Measurements from ENCODE around the gene ALPK3. TPM values are rescaled to one million over a fixed set of nuclear protein-coding genes. Genes with fewer than 3 reads are reported as not detected.
"Not testable (repeated sequence)": the region's sequence is repeated elsewhere in the genome, so short reads cannot be mapped to it uniquely, and the experiment has no call there.

Gene ALPK3
- total RNA-seq, 1 experiment from 2014 or later, result 37.4 TPM

- peak; percentile 17 for DNase-seq (ENCODE audit: low read depth)
Observed at GRCh38 chr15:84871428-84871985, 54.4 kb downstream of the ALPK3 start.

DNA sequence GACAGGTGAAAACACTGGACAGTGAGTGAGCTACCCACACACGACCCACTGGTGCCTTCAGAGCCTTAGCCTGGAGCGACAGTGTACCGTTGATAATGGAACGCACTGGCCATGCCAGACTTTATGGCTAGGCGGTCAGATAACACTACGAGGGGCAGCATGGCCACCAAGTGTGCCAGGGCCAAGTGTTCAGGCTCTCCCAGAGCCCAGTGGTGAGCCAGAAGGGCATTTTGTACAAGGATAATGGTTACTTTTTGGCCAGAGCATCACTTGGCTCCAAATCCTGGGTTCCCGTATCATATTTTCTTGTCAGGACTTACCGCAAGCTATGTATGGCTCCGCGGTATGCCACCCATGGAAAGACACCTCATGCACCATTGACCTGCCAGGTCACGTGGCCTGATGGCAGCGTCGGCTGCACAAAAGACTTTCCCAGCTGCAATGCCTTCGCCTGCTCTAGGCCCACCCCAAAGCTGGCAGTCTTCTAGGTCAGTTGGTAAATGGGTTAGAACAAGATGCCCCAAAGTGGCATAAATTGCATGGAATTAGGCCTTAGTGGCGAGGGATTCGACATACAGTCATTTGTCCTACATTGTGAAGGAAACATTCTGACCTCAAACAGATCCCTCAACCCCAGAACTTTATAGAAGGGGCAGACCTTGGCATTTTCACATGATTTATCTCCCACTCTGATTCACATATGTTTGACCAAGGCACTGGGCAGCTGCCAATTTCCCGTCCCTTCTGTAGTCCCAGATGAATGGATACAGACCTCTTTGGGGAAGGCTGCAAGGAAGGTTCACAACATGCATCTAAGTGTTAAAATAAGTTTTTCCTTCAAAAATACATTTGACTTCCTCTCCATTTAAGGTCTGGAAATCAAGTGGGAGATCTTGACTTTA lies 55.1 kb downstream of the ALPK3 start:
- DNase-seq (ENCODE audit: low read depth), result peak; percentile 35

DNA sequence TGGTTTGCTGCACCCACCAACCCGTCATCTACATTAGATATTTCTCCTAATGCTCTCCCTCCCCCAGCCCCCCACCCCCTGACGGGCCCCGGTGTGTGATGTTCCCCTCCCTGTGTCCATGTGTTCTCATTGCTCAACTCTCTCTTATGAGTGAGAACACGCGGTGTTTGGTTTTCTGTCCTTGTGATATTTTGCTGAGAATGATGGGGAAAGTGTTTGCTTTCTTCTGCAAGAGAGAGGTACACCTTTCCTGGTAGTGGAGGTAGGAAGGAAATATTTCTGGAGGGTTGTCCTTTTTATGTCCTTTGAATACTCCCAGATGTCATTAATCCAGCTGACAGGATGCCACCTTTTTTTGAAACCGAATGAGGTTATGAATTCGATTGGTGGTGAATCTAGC lies 56.8 kb downstream of the ALPK3 start:
- no peak for DNase-seq (ENCODE audit: low read depth)

- no peak for DNase-seq (ENCODE audit: low read depth)
Observed at GRCh38 chr15:84874981-84875699, 58.0 kb downstream of the ALPK3 start.

DNA sequence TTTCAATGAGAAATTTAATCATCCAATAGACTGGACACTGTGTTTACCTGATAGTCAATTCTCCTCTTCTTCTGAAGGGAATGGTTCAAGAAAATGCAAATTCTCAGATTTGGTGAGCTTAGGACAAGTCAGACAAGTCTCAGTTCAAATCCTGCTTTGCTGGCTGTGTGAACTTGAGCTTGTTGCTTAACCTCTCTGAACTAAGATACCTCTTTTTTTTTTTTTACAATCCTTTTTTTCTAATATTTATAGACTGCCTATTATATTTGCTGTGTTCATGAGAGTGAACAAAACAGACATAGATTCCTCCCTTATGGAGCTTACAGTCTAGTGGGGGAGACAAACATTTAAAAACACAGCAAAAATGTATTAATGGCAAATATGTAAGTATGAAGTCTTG lies 59.1 kb downstream of the ALPK3 start:
- no peak for DNase-seq (ENCODE audit: low read depth)

GRCh38 chr15:84877701-84878100 lies 60.5 kb downstream of the ALPK3 start:
- DNase-seq (ENCODE audit: low read depth), result not testable (repeated sequence)

DNA sequence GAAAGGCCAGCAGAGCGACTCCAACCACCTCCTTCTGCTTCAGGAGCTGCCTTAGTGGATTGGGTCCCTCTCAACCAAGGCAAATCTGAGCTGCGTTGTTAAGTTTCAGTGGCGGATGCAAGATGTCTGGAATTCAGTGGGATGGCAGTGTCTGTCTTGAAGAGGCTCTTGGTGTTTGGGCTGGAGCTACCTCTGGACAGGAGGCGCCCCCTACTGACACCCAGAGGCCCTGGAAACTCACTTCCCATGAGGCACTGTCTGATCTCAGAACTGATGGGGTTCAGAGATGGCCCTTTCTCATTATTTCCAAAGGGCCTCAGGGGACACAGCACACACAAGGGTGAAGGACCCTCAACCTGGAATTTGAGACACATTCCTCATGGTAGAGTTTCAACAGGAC lies 61.3 kb downstream of the ALPK3 start:
- DNase-seq (ENCODE audit: low read depth), result peak; percentile 59

- no peak for DNase-seq (ENCODE audit: low read depth)
Observed at GRCh38 chr15:84879088-84879780, 62.1 kb downstream of the ALPK3 start.

- DNase-seq (ENCODE audit: low read depth), result no peak
Observed at GRCh38 chr15:84880007-84880406, 62.9 kb downstream of the ALPK3 start.

DNA sequence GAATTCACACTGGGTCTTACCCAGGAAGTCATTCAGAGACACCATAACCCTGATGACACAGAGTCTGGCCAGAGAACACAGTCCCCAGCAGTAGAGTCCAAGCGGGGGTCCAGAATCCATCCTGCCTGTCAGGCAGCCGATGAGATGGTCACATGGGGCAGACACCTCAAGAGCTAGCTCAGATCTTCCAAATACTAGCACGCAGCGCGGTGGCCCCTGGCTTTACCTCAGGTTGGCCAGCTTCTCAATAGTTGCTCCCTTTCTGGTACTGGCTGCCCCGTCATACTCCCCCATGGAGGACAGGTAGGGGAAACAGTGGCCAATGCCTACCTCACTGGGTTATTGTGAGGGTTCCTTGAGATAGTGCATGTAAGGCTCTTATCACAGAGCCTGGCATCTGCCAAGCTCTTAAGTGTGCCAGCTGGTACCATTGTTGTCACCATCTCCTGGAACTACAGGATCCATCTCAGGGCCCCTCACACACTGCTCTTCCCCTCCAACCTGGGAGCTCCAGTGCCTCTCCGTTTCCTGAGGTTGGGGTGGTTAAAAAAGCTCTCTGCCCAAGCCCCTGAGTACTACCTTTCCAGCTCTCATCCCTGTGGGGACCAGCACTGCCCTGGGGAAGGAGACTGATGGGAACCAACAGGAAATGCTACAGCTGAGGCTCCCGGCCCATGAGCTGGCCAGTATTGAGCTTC lies 63.8 kb downstream of the ALPK3 start:
- DNase-seq (ENCODE audit: low read depth), result no peak

- no peak for DNase-seq (ENCODE audit: low read depth)
Observed at GRCh38 chr15:84881520-84881830, 64.3 kb downstream of the ALPK3 start.

GRCh38 chr15:84883466-84883865 lies 66.3 kb downstream of the ALPK3 start:
- DNase-seq (ENCODE audit: low read depth), result no peak

- no peak for DNase-seq (ENCODE audit: low read depth)
Observed at GRCh38 chr15:84883916-84884781, 67.0 kb downstream of the ALPK3 start, which contains the start of gene SLC28A1. TSS of gene SLC28A1 (plus strand) at chr15:84884662. CDS start at chr15:84887761, 3,099 bp downstream.

DNA sequence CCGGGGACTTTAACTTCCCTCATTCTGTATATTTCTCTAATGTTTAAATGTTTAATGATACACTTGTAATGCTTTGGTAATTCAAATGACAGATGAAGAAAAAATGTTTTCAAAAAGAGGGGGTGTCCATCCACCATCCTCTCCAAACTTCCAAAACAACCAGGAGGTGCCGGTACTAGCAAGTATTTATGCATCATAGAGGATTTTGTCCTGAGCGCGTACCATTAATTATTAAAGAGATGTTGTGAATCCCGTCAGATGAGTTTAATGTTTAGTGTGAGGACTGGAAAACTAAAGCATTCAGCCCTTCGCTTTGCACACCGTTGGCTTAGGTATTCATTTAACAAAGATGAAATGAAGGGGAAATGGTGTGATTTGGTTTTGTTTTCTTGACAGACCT lies 68.6 kb downstream of the ALPK3 start:
- DNase-seq (ENCODE audit: low read depth), result no peak

GRCh38 chr15:84886211-84886983 lies 69.2 kb downstream of the ALPK3 start:
- DNase-seq (ENCODE audit: low read depth), result no peak

GRCh38 chr15:84886984-84887299 lies 69.8 kb downstream of the ALPK3 start:
- no peak for DNase-seq (ENCODE audit: low read depth)

DNA sequence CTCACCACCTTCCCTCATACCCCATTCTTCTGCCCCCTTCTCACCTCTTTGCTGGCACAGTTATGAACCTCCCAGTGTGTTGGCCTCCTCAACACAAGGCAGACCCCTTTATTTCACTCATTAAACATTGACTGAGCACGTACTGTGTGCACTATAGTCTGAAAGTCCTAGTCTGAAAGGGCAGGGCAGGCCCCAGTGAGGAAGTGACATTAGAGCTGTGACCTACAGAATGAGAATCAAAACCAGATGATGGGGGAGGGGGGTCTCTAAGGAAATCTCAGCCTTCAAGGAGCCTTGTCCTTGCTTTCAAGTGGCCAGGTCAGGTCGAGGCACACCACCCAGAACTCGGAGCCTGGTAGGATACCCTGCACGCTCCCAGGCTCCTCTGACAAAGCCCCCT lies 70.8 kb downstream of the ALPK3 start:
- no peak for DNase-seq (ENCODE audit: low read depth)

DNA sequence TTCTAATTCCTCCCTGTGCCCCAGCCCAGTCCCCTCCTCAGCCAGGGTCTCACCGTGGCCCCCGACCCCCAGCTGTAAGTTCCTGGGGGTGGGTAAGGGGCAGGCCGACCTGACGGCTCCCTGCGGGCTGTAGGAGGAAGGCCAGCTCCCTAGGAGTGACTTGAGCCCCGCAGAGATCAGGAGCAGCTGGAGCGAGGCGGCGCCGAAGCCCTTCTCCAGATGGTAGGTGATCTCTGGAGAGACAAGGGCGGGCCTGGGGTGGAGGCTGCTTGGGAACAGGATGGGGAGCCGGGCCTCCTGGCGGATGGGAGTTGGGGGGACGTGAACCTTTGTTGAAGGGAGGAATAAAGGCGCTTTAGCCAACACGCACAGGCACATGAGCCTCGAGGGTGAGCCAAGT lies 71.5 kb downstream of the ALPK3 start:
- DNase-seq (ENCODE audit: low read depth), result no peak

DNA sequence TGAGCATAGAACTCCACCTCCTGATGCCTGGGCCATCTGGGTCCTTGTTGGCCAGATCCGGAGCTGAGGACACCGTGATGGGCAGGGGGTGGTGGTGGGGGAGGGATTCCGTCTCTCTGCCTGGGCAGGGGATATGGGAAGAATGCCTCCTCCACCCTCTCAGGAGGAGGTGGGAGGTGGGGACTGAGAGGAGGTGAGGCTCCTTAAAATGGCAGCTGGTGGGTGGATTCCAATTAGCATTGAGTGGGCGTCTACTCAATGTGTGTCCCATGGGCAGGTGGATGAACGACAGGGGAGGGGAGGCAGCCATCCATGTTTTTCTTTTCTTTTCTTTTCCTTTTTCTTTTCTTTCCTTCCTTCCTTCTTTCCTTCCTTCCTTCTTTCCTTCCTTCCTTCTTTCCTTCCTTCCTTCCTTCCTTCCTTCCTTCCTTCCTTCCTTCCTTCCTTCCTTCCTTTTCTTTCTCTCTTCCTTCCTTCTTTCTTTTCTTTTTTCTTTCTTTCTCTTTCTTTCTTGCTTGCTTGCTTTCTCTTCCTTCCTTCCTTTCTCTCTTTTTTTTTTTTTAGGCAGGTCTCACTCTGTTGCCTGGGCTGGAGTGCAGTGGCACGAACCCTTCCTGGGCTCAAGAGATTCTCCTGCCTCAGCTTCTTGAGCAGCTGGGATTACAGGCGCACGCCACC lies 72.3 kb downstream of the ALPK3 start:
- DNase-seq (ENCODE audit: low read depth), result no peak

All from LHCN-M2 (cell line).